ENCODE results near the gene CDH26.

Gene CDH26

DNA sequence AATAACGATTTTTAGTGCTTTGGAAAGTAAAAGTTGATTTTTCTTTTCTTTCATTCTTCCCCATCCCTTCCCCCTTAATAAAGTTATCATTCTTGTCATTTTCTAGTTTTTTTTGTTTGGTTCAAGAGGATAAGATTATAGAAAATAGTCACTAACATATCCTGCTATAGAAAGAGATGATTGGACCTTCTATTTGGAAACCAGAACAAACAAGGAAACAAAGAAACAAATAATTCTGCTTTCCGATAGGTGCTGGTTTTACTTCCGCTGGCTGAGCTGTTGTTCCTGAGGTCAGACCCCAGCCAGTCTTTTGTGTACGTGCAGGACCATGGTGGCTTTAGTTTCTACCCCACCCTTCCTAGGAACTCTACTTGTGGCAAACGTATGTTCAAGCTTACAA, at the start of gene CDH26:
Gene CDH26, plus strand, starts transcription at position 301 of the 400 bp plus-strand sequence. CDS start 304 bp downstream, outside the sequence.
- DNase-seq, result no peak

DNA sequence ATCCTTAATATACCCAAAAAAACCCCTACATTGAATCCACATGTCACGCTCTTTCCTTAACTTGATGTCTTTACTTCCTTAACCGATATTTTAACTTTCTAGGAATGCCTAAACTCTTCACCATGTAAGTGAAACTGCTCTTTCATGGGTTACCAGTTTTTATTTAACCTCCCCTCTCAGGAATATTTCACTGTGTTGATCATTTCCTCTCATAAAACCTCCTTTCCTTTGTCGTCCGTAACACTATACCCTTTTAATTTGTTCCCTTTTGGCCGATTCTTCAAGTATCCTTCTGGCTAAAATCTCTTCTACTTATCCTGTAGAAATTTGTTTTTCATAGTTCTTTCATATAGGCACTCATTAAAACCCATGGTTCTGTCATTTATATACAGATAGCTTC, 49.4 kb upstream of the CDH26 start:
- no peak for DNase-seq

DNA sequence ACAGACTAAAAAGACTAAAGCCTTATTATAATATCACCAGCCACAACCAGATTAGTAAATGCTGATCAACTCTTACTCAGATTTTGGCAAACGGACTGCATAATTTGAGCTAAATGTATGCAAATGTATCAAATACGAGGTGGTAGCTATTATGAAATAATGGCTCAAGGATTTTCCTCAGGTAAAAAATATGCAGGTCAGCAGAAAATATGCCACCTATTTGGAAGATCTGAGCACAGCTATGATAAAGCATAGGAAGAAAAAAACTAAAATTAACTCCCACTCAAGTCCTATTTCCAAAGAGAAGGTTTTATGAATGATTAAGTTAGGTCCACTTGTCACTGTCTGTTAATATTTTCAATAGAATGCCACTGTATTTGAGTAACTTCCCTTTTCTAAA, 47.2 kb upstream of the CDH26 start:
- no peak for DNase-seq

DNA sequence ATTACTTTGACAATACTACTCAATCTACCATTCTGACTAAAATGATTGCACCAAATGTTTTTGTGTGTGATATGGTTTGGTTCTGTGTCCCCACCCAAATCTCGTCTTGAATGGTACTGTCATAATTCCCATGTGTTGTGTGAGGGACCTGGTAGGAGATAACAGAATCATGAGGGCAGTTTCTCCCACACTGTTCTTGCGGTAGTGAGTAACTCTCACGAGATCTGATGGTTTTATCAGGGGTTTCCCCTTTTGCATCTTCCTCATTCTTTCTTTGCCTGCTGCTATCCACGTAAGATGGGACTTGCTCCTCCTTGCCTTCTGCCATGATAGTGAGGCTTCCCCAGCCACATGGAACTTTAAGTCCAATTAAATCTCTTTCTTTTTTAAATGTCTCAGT, 45.6 kb upstream of the CDH26 start:
- DNase-seq, result no peak

DNA sequence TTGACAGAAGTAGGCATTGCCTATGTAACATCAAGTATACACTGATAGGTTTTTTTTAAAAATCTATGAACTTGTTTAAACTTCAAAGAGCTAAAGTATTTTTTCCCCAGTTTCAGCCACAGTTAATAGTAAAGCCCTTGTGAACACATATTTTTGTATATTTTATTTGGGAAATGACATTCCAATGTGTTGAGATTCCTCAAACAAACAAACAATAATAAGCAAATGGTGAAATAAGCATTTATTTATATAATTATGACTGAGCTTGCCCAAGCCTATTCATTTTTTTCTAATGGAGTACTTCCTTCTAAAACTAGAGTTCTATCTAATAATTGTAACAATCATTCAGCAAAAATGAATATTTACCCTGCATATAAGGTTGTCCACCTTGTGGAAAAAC, 37.3 kb upstream of the CDH26 start:
- no peak for DNase-seq

DNA sequence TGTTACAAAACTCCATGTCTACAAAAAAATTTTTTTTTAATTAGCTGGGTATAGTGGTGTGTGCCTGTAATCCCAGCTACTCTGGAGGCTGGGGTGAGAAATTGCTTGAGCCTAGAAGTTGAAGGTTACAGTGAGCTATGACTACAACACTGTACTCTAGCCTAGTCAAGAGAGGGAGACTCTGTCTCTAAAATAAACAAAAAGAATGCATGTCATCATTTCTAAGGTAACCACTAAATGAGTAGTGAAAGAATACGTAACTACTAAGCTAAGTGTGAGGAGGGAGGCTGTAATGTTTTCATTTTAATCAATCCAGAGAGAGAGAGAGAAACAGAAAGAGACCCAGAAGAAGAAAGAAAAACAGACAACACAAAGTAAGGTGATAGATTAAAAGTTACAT, 34.7 kb upstream of the CDH26 start:
- DNase-seq, result no peak

DNA sequence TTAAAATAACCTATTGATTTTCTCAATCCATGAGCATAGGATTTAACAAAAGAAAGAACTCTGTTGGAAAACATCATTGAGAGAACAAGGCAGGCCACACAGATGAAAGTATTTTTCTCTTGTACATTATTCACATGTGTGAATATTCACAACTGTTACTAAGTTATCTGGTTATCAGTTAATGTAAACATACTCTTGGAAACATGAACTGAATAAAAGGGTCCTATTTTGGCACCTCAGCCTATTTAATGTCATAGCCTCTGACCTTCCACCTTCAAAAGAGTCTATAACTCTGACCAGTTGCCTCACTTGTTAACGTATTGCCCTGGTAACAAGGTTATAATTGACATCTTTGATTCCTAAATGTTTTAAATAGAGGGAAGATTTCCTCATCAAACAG, 32.9 kb upstream of the CDH26 start:
- DNase-seq, result no peak

DNA sequence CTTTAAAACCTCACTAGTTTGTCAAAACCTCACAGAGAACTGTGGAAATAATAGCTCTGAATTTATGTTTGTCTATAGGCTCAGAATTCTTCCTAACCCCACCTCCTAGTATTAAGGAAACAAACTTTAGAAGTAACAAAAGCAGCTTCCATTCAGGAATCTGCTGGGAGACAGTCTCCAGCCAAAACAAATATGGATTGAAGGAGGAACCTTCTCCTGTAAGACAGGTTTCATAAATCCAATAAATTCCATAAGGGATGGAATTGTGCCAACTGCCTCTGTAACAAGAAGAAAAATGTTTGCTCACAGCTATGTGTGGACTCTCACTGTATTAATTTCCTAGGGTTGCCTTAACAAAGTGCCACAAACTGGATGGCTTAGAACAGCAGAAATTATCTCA, 32.3 kb upstream of the CDH26 start:
- DNase-seq, result no peak

DNA sequence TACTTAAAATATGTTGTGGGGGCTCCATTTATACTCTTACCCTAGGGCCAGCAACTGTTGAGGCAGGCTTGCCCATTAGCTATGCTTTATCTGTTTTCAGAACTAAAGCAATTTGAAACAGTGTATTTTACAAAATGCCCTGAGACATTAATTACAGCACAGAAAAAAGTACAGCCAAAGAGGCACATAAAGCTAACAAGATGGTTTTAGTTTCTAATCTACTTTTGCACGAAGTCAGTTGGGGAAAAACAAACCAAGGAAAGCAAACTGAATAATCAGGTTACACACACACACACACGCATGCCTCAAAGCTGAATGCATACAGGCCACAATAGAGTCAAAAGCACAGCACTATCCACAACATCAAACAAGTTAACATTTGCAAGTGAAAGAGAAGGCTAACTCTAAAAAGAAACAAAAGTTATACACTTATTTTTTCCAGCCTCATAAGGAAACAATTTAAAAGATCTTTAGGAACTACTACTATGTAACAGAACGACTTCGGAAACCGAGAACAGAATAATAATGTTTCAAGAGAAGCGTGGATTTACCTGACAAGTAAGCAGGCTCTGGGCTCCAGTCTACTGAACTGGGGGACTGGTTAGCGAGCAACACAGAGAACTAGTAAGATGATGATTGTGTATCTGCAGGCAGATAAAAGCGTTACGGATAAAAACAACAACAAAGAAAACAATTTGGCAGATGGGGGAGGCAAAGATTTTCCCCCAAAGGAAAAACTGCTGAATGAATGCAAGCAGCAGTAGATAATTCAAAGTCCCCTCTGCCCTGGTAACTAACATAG, 26.5 kb upstream of the CDH26 start:
- no peak for DNase-seq

DNA sequence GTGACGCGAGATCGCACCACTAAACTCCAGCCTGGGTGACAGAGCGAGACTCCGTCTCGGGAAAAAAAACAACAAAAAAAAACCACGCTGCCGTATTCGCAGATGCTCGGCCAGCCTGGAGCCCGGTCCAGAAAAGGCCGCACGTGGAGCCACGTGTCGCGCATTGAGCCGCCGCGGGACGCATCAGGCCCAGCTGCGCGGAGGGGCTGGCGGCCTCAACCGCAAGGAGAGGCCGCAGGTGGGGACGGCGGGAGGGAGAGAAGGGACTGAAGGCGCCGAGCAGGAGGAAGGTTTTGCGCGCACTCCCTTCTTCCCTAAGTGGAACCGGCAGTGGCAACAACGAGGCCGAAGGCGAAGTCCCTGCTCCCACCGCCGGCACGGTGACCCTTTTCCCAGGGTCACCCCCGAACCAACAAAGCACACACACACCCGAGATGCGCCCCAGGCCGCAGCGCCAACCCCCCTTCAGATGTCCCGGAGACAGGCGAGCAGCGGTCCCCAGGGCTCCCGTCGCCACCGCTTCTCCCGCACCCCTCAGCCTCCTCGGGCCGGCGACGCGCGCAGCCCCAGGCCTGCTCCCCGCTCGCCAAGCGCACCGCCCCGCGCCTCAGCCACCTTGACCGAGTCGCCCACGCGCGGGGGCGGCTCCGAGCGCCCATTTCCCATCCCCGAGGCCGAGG, 25.5 kb upstream of the CDH26 start:
- no peak for DNase-seq

DNA sequence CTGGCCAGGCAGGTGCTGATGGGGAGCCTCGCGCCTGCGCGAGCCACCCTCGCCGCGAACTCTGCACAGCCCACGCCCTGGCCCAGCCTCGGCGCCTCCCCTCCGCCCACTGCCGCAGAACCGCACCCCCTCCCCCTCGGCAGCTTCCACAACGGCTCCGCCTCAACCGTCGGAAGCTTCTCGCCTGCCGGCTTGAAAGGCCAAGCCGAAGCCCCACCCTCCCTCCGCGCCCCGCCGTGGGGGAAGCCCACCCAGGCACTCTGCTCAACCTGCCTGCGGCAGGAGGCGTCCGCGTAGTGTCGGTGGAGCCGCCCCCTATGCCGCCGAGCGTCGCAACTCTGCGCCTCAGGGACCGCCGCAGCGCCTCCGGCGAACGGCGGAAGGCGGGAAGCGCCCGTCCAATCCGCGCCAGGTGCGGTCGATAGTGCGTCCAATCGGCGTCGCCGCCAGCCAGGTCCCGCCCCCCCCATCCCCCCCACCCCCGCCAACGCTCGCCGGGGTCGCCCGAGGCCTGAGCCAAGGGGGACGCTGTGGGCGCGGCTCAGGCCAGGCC, 24.9 kb upstream of the CDH26 start, which contains the start of gene SYCP2:
Gene SYCP2, minus strand, starts transcription at position 342 of the 553 bp plus-strand sequence. CDS start 11,224 bp downstream, outside the sequence.
- DNase-seq, result peak in 21 of 56 donors; percentile 37 to 83 (median 56)

DNA sequence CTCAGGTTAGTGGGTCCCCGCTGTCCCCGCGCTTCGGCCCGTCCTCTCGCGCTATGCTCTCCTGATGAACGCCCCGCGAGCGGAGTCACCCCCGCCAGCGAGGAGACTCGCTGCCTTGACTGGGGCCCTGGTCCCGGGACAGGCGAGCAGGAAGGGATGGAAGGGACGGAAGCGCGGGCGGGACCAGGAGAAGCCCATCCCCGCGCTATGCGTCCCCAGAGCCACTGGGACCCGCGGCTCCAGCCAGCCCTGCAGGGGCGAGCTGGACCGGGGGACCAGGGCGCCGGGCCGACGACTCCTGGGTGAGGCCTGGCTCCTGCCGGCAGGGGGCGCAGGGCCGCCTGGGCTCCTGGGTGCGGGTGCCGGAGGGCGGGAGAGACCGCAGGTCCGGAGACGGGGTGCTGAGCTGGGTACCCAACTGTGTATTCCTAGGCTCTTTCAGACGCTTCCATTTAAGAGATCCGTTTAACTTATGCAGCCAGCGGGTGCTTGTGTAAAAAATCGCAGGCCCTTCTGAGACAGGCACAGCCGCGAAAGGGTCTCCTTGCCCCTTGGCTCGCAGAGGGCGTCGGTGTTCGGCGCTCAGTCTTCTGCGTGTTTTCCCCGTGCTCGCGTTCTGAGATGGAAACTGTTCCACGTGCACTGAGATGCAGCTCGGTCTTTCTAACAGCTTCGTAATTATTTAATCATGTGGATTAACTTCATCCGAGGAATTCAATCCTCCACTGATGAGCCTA, 24.2 kb upstream of the CDH26 start:
- DNase-seq, result peak in 50 of 56 donors; percentile 16 to 88 (median 66)

DNA sequence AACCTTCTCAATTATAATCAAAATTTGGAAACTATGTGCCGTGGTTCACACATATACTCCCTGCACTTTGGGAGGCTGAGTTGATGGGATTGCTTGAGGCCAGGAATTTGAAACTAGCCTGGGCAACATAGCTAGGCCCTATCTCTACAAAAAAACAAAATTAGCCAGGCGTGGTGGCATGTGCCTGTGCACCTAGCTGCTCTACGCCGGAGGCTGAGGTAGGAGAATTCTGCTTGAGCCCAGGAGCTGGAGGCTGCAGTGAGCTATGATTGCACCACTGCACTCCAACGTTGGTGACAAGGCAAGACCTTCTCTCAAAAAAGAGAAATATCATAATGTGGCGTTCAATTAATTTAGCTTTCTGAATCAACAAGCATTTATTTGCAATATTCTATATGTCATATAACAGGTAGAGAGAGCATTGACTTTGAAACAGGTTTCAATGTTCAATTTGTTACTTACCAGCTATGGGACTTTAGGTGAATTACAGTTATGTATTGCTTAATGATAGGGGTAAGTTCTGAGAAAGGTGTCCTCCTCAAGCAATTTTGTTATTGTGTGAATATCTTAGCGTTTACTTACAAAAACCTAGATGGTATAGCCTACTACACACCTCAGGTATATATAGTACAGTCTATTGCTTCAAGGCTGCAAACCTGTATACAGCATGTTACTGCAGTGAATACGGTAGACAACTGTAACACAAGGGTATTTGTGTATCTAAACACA, 22.6 kb upstream of the CDH26 start:
- no peak for DNase-seq

DNA sequence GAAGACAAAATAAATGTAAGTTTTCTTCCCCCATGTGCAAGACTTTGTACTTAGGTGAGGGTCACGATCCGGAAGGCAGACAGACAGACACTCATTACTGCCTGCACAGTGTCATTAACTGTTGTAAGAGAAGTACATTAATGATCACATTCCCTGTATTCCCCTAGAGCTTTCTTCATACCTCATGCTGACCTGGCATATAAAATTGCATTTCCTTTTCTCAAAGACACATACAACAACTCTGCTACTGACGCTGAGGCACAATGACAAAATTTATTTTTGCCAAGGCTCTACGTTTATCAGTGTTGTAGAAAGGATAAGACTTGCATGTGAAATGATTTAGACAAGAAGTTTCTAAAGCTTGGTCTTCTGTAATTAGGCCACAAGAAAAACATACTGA, 21.8 kb upstream of the CDH26 start:
- no peak for DNase-seq

DNA sequence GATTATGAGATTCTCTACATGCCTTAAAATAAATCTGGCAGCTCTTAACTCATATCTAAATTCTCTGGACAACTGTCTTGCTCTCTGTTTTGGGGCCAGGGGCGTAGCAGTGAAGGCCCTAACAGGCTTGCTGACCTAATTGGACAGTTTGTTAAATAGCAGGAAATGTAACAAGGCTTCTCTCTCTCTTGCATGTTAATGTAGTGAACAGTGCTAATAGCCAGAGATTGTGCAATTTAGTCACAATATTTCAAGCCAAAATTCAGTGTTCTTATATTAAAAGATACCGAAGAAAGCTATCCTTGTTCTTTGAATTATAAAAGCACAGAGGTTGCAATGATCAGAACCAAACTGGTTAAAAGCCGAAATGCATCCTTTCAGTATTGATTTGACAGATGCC, 21.1 kb upstream of the CDH26 start:
- no peak for DNase-seq

DNA sequence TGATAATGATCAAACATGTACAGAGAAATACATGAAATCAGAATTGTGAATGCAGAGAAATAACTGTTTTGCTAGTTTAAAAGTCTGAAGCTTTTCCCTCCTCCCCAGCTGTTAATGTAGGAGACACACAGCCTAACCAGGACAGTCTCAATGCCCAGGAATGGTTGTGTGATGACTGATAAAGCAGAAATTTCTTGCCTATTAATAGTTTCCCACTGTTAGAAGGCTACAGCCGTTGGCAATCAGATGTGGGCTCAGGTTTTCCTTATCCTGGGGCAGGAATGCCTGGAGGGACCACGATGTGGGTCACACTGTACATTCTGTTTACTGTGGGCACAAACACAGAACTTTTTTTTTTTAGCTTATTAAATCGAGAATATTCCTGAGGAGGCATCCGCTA, 20.0 kb upstream of the CDH26 start:
- DNase-seq, result no peak

DNA sequence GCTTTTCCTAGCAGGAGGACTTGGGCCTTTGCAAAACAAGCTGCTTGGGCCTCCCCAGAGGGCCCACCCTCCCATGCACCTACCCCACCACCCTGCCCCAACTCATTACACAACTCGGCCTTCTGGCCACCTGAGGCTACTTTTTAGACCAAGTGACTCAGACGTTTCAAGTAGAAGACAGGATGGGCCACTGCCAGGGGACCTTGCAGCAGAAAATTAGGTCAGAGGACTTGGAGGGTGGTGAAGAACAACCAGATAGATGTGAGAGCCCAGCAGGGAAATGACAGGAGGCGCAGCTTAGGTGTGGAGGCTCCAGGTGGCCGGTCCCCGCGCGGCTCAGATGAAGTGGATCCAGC, 19.5 kb upstream of the CDH26 start:
- DNase-seq, result peak in 5 of 56 donors; percentile 16 to 34 (median 24)

DNA sequence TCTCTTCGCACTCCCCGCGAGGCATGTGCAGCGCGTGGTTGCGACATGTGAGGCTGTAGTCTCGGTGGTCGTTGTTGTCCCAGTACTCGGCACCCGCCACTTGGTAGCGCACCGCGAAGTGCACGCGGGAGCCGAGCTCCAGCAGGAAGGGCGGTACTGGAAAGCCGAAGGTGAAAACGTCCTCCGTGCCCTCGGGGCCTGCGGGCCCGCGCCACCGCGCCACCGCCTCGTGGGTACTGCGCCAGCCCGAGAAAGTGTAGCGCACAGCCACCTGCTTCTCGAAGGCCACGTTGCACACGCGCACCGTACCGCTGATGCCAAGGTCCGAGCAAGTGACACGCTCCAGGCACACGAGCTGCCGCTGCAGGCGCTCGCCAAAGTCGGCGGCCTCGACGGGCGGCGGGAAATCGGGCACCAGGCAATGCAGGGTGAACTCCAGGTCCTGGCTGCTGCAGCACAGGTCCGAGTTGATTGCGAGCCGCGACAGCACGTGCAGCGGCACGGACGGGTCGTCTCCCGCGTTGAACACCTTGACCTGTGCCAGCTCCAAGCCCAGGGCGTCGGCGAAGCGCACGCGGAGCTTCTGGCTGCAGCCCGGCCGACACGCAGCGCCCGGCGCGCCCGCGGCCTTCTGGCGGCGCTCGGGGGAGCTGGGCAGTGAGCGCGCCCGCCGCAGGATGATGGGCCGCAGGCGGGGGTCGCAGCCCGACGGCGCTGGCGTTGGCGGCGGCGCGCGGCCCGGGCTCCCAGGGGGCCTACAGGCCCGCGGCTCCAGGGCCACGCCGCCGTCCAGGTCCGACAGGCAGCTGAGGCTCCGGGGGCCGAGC, 19.0 kb upstream of the CDH26 start:
- DNase-seq, result no peak

DNA sequence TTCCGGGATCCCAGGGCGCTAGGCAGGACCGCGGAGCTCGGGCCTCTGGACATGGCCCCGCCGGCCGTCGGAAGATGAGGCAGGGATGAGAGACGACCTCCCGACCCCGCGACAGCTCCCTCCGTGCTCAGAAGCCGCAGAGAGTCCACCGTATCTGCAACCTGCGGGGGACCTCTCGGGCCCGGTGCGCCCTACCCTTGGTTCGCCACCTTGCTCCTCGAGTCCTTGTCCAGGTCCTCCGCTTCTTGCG, 18.4 kb upstream of the CDH26 start:
- no peak for DNase-seq

DNA sequence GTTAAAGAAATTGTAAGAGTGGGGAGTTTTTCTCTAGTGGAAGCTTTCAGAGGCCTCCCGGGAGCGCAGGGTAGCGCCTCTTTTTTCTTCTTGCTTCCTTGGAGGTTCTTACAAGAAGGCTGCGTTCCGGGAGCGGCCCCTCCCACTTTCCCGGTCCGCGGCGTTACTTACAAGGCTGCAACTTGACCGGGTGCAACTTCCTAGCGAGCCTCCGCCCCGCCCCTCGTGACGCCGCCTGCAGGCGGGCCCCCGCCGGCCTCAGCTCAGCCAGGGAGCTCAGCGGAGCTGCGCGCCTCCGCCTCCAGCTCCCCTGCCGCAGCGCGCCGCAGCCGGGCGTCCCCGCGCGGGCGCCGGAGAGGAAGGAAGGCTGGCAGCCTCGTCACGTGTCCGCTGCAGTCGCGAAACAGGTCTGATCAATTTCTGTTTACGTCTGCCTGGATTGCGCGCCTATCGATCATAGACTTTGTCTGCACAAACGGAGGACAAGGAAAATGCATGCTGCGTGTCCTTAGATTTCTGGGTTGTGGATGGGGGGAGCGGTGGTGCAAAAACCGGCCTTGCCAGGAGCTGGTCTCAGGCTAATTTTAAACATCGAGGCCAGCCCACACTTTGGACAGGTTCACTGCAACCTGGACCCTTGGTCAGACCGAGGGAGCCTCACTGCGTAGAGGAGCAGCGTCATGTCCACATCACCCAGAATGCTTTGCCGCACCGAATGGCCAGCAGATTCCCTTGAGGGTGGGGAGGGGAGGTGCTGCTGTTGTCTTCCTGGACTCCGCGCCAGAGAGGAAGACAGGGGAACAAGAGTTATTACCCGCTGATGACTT, 17.9 kb upstream of the CDH26 start, which contains the start of the genes FAM217B and PPP1R3D:
Gene FAM217B, plus strand, starts transcription at position 261 of the 827 bp plus-strand sequence. CDS start 3,555 bp downstream, outside the sequence.
Gene PPP1R3D, minus strand, starts transcription at position 177 of the 827 bp plus-strand sequence. CDS start 374 bp downstream, outside the sequence.
- peak; percentile 55 to 95 (median 89) for DNase-seq

Measured in nucleus accumbens (tissue), 56 donors.